ENCODE measurements around the gene KDM5C.

Gene KDM5C

DNA sequence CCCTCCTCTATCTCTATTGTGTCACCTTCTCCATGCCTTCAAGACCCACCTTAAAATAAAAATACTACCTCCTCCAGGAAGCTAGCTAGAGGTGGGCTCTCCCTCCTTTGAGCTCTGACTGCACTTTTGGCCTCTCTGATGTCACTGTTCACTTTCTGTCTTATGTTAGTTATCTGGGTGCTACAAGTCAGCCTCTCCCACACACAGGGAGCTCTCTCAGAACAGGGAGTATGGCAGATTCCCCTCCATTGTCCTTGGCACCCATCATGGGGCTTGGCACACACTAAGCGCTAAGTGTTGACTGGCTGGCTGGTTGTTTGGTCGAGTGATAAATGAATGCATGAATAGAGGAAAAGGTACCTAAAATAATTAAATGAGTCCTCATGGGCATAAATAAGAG is 21.2 kb upstream of the KDM5C start:
- Histone ChIP-seq H3K9me3 (ENCODE audit: severe bottlenecking) (no peaks in the 10 kb centered on the region), H3K4me1 (ENCODE audit: insufficient read depth, poor library complexity, severe bottlenecking) (no peaks in the 10 kb centered on the region), H3K27me3 (ENCODE audit: insufficient read depth, poor library complexity, severe bottlenecking) (no peaks in the 10 kb centered on the region), H3K4me3 (ENCODE audit: severe bottlenecking) (no peak overlapping the region), H3K27ac (ENCODE audit: poor library complexity, severe bottlenecking) (no peak overlapping the region), H3K36me3 (ENCODE audit: low read depth) (no peaks in the 10 kb centered on the region)
- DNase-seq (ENCODE audit: low spot score) (no peak), ATAC-seq (ENCODE audit: low read depth) (no peak)
- TF ChIP-seq, protein P1, sequence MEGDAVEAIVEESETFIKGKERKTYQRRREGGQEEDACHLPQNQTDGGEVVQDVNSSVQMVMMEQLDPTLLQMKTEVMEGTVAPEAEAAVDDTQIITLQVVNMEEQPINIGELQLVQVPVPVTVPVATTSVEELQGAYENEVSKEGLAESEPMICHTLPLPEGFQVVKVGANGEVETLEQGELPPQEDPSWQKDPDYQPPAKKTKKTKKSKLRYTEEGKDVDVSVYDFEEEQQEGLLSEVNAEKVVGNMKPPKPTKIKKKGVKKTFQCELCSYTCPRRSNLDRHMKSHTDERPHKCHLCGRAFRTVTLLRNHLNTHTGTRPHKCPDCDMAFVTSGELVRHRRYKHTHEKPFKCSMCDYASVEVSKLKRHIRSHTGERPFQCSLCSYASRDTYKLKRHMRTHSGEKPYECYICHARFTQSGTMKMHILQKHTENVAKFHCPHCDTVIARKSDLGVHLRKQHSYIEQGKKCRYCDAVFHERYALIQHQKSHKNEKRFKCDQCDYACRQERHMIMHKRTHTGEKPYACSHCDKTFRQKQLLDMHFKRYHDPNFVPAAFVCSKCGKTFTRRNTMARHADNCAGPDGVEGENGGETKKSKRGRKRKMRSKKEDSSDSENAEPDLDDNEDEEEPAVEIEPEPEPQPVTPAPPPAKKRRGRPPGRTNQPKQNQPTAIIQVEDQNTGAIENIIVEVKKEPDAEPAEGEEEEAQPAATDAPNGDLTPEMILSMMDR (IDR thresholded peaks at IDR 0.05; ENCODE audit: poor library complexity, severe bottlenecking) = no peak

DNA sequence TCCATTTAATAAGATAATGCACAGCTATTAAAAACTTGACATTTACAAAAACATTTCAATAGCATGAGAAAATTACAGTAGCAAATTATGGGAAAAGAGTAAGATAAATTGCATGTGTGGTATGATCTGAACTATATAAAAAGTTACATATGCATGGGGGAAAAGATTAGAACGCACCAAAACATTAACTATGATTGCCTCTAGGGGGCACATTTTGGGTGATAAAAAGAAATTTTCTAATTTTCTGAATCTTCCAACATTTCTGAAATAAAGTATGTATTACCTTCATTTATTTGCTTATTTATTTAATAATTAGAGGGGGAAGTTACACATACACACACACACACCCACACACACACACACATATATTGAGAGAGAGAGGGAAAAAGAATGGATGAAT is 19.6 kb upstream of the KDM5C start:
- H3K36me3 ChIP-seq (ENCODE audit: low read depth) = no peaks in the 10 kb centered on the region
- no peaks in the 10 kb centered on the region for H3K27me3 ChIP-seq (ENCODE audit: insufficient read depth, poor library complexity, severe bottlenecking)
- no peak for ATAC-seq (ENCODE audit: low read depth)
- H3K9me3 ChIP-seq (ENCODE audit: severe bottlenecking) = no peaks in the 10 kb centered on the region
- H3K27ac ChIP-seq (ENCODE audit: poor library complexity, severe bottlenecking) = no peak overlapping the region
- H3K4me1 ChIP-seq (ENCODE audit: insufficient read depth, poor library complexity, severe bottlenecking) = no peaks in the 10 kb centered on the region
- DNase-seq (ENCODE audit: low spot score) = no peak
- no peak overlapping the region for H3K4me3 ChIP-seq (ENCODE audit: severe bottlenecking)
- TF ChIP-seq, protein P1 (IDR thresholded peaks at IDR 0.05; ENCODE audit: poor library complexity, severe bottlenecking) = peak; percentile 27

DNA sequence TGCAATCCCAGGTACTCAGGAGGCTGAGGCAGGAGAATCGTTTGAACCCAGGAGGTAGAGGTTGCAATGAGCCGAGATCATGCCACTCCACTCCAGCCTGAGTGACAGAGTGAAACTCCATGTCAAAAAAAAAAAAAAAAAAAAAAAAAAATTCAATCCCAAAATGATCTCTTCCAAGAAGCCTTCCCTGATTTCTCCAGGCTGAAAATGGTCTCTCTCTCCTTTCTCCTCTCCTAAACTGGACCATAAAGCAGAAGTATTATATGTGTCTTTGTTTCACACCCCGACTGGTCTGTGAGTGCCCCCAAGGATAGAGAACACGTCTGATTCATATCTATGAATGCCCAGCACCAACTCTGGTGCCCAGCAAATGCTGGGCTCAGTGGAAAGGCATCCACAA is 17.3 kb upstream of the KDM5C start:
- Histone ChIP-seq H3K9me3 (ENCODE audit: severe bottlenecking) (no peaks in the 10 kb centered on the region), H3K4me1 (ENCODE audit: insufficient read depth, poor library complexity, severe bottlenecking) (no peaks in the 10 kb centered on the region), H3K36me3 (ENCODE audit: low read depth) (no peaks in the 10 kb centered on the region), H3K4me3 (ENCODE audit: severe bottlenecking) (no peak overlapping the region), H3K27ac (ENCODE audit: poor library complexity, severe bottlenecking) (no peak overlapping the region), H3K27me3 (ENCODE audit: insufficient read depth, poor library complexity, severe bottlenecking) (no peaks in the 10 kb centered on the region)
- TF ChIP-seq, protein P1 (IDR thresholded peaks at IDR 0.05; ENCODE audit: poor library complexity, severe bottlenecking) = no peak
- no peak for DNase-seq (ENCODE audit: low spot score)
- no peak for ATAC-seq (ENCODE audit: low read depth)

DNA sequence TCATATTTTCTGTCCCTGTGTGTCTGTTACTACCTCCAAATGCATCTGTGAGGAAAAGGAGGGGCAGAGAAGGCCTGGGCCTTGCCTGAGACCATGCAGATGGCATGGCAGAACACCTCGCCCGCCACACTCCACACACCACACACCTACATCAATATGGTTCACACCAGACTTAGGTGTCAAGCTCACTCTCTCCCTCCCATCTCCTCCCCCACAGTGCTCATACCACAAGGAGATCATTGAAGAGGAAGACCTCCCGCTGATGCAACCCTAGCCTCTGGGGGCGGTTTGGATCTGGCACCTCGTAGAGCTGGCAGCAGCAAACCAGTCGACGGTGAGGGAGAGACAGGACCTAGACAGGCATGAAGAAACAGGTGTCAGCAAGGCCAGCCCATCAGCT is 16.6 kb upstream of the KDM5C start:
- TF ChIP-seq, protein P1 (IDR thresholded peaks at IDR 0.05; ENCODE audit: poor library complexity, severe bottlenecking) = no peak
- H3K27me3 ChIP-seq (ENCODE audit: insufficient read depth, poor library complexity, severe bottlenecking) = no peaks in the 10 kb centered on the region
- DNase-seq (ENCODE audit: low spot score) (no peak), ATAC-seq (ENCODE audit: low read depth) (no peak)
- H3K36me3 ChIP-seq (ENCODE audit: low read depth) = no peaks in the 10 kb centered on the region
- no peaks in the 10 kb centered on the region for H3K9me3 ChIP-seq (ENCODE audit: severe bottlenecking)
- H3K4me1 ChIP-seq (ENCODE audit: insufficient read depth, poor library complexity, severe bottlenecking) = no peaks in the 10 kb centered on the region
- no peak overlapping the region for H3K27ac ChIP-seq (ENCODE audit: poor library complexity, severe bottlenecking)
- no peak overlapping the region for H3K4me3 ChIP-seq (ENCODE audit: severe bottlenecking)

DNA sequence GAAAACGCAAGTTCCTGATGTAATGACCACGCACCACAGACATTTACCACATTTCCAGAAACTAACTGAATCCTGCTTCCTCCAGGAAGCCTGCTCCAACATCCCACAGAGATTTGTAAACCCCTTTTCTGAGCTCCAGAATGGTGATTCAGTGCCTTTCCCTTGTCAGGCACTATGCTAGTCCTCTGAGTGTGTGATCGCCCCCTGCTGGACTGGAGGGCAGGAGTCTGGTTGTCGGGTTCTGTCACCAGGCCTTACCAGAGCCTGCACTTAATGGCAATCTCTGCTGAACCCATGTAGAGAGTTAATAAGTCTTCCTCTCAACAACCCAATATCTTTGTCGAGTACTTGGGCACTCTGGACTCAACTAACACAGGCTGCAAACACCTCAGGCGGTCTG is 14.5 kb upstream of the KDM5C start:
- H3K4me1 ChIP-seq (ENCODE audit: insufficient read depth, poor library complexity, severe bottlenecking) = no peaks in the 10 kb centered on the region
- ATAC-seq (ENCODE audit: low read depth) (no peak), DNase-seq (ENCODE audit: low spot score) (no peak)
- no peak overlapping the region for H3K27ac ChIP-seq (ENCODE audit: poor library complexity, severe bottlenecking)
- H3K27me3 ChIP-seq (ENCODE audit: insufficient read depth, poor library complexity, severe bottlenecking) = no peaks in the 10 kb centered on the region
- TF ChIP-seq, protein P1 (IDR thresholded peaks at IDR 0.05; ENCODE audit: poor library complexity, severe bottlenecking) = no peak
- no peaks in the 10 kb centered on the region for H3K9me3 ChIP-seq (ENCODE audit: severe bottlenecking)
- no peaks in the 10 kb centered on the region for H3K36me3 ChIP-seq (ENCODE audit: low read depth)
- H3K4me3 ChIP-seq (ENCODE audit: severe bottlenecking) = no peak overlapping the region
